Measurements from ENCODE around the gene EHD4. TPM values are rescaled to one million over a fixed set of nuclear protein-coding genes. Genes with fewer than 3 reads are reported as not detected.

EHD4 gene
- 10 to 100 TPM; 23.4 to 37.9 (median 33.7) TPM for polyA plus RNA-seq (ENCODE audit: insufficient read length in 10 of 10)
- long read RNA-seq, donor 1, full-length matches to known transcripts: 17 of 17 reads
- long read RNA-seq, donor 1, partial matches to known transcripts: 0 of 17 reads
- long read RNA-seq, donor 1, other reads (novel, unspliced or antisense): 0 of 17 reads
- long read RNA-seq, donor 2, full-length matches to known transcripts: 14 of 14 reads
- long read RNA-seq, donor 2, partial matches to known transcripts: 0 of 14 reads
- long read RNA-seq, donor 2, other reads (novel, unspliced or antisense): 0 of 14 reads
- long read RNA-seq, donor 3: 0 reads
- long read RNA-seq, donor 4, full-length matches to known transcripts: 6 of 12 reads
- long read RNA-seq, donor 4, partial matches to known transcripts: 6 of 12 reads
- long read RNA-seq, donor 4, other reads (novel, unspliced or antisense): 0 of 12 reads
- long read RNA-seq, donor 5, full-length matches to known transcripts: 9 of 9 reads
- long read RNA-seq, donor 5, partial matches to known transcripts: 0 of 9 reads
- long read RNA-seq, donor 5, other reads (novel, unspliced or antisense): 0 of 9 reads
- long read RNA-seq, donor 6, full-length matches to known transcripts: 16 of 16 reads
- long read RNA-seq, donor 6, partial matches to known transcripts: 0 of 16 reads
- long read RNA-seq, donor 6, other reads (novel, unspliced or antisense): 0 of 16 reads
- long read RNA-seq, donor 7, full-length matches to known transcripts: 14 of 21 reads
- long read RNA-seq, donor 7, partial matches to known transcripts: 7 of 21 reads
- long read RNA-seq, donor 7, other reads (novel, unspliced or antisense): 0 of 21 reads
- long read RNA-seq, donor 8, full-length matches to known transcripts: 5 of 5 reads
- long read RNA-seq, donor 8, partial matches to known transcripts: 0 of 5 reads
- long read RNA-seq, donor 8, other reads (novel, unspliced or antisense): 0 of 5 reads
- long read RNA-seq, donor 9, full-length matches to known transcripts: 1 of 1 reads
- long read RNA-seq, donor 9, partial matches to known transcripts: 0 of 1 reads
- long read RNA-seq, donor 9, other reads (novel, unspliced or antisense): 0 of 1 reads

DNA sequence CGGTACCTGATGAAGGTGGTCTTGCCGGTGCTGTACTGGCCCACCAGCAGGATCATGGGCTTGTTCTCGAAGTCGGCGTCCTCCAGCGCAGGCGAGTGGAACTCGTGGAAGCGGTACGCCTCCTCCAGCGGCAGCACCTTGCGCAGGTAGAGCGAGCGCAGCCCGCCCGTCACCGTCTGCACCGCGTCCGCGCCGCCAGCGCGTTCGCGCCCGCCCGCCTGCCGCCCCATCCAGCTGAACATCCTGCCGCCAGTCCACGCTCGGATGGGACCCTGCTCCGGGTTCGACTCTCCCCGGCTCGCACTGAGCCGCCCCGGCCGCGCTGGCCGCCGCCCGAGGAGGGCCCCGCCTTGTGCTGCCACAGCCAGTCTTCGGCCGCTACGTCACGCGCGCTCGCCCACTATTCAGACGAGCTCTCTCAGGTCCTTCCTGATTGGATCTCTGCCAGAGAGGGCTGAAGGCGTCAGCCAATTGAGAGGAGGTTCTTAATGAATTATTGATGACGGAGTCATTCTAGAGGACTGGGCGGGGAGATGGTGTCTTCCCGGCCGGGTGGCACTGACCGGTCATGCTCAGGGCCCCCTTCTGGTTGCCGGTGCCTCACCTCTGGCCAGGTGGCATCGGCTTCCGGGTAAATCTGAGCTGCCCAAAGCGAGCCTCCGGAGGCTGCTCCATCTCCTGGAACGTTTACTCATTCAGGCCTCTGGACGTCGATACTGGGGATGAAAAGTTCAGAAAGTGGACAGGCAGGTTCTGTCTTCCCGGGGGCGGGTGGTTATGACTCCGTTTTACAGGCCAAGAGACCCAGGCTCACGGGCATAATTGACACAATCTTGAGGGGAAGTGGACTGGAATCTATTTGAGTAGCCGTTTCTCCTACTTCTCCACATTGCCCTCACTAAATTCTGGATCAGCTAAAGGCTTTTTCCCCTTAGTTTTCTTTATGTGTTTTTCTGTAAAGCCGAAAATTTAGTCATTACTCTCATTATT lies at the start of gene EHD4:
EHD4 (minus strand) TSS at position 305 of the 990 bp plus-strand sequence; CDS start at position 242, 63 bp downstream.
- peak; percentile 97 to 99 (median 98) for DNase-seq

GRCh38 chr15:42021593-42021992 lies 49.2 kb upstream of the EHD4 start:
- DNase-seq: no peak

DNA sequence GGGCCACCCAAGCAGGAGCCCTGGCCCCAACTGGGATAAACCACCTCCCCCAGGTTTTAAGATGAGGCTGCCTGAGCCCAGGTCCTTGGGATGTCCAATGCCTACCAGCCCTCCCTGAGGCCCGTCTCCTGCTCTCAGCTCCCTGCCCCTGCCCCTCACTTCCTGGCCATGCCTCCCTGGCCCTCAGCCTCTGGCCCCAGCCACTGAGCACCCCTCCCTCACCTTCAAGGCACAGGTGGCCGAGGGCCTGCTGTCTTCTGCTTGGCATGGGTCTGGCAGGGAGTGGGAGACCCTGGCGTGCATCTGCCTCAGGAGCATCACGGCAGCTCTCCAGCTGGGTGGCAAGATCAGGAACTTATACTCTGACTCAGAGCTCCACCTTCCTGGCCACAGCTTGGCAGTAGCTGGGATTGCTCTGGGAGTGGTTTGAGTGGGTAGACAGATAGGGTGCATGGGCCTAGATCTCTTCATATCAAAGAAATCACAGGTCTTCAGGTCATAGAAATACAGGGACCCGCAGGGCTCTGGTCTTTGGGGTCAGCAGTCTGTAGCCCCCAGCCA lies 48.4 kb upstream of the EHD4 start, which contains the start of gene PLA2G4E:
PLA2G4E (minus strand) TSS at position 330 of the 561 bp plus-strand sequence; CDS start at position 318, 12 bp downstream.
- DNase-seq: no peak

GRCh38 chr15:42018306-42019224 lies 46.2 kb upstream of the EHD4 start:
- DNase-seq: peak; percentile 28 to 52 (median 32)

- no peak for DNase-seq
Observed at GRCh38 chr15:42016971-42017370, 44.6 kb upstream of the EHD4 start.

- no peak for DNase-seq
Observed at GRCh38 chr15:42014406-42014805, 42.0 kb upstream of the EHD4 start.

DNA sequence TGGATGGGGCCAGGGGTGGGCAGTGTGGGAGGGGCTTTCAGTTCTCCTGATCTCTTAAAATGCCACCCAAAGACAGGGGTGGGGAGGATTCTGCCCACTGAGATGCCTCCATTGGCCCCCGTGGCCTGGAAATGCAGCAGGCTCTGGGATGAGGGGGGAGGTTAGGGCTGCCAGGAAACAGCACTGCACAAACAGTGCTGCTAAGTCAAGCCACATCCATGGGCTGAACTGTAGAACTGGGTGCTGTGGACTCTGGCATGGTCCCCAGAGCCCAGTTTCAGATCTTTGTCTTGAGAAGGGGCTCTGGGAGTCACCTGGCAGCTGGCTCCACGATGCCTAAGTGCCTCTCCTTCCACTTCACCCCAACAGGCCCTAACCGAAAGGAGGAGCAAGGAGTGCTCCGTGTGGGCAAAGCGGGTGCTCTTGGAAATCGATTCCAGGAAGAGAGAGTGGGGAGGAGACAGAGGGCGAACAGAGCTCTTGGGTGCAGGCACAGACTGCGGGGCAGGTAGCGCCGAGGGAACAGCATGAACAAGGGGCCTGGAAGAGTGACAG lies 40.6 kb upstream of the EHD4 start:
- no peak for DNase-seq

- no peak for DNase-seq
Observed at GRCh38 chr15:42012241-42012640, 39.9 kb upstream of the EHD4 start.

DNA sequence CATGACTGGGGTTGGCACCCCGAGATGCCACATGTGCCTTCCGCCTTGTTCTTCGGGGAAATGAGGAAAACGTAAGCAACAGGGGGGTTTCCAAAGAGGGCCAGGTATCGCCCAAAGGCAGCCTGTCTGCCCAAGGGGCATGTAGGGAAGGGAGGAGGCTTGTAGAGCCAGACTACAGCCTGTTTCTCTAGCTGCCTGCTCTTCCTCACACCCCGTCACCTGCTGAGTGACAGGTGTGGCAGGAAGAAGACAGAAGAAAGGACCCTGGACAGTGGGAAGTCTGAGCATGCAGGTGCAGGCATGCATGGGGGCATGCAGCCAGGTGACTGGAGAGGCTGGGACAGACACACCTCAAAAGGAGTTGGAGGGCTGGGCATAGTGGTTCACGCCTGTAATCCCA lies 38.7 kb upstream of the EHD4 start:
- no peak for DNase-seq

DNA sequence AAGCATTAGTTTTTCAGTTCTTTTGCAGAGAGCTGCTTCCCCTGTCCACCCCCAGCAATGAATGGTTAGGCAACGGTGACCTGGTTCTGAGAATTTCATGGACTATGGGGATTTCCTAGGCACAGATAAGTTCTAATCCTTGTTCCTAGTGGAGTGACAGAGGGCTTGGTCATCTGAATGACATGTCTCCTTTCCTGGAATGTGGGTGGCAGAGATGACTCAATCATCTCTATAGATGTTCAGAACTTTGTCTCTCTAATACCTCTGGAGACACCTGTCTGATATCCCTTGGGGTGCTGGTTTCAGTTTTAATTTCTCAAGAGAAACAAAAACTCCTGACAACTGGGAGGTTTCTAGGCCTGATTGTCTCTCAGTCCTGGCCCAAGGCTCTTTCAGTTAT lies 38.1 kb upstream of the EHD4 start:
- DNase-seq: no peak

DNA sequence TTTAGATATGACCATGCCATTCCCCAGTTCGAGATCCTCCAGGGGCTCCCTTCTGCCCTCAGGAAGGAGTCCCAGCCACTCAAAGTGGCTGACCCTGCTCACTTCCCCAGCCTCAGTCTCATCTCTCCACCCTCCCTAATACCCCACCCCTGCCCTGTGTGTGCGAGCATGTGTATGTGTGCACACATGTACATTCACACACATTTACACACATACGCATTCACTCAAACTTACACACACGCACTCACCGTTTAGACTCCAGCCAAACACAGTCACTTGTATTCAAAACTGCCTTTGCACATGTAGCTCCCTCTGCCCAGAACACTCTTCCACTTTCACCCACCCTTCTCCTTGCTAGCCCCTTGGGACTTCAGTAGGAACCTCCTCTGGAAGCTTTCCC lies 37.1 kb upstream of the EHD4 start:
- no peak for DNase-seq

GRCh38 chr15:42009022-42009421 lies 36.7 kb upstream of the EHD4 start:
- DNase-seq: no peak

DNA sequence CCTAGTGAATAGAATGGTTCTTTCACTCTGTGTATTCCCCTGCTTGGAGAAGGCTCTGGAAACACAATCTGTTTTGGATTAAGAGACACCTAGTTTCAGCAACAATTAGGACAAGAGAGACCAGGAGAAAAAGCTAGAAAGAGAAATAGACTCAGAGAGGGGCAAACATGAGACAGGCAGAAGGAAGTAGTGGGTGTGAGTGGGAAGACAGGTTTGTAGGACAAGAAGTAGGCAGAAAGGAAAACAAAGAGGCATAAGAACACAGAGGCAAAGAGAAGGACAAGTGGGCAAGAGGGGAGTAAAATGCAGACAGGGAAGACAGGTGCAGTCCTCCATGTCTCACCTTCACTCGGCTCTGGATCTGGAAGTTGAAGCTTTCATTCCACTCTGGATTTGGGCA lies 35.0 kb upstream of the EHD4 start:
- no peak for DNase-seq

DNA sequence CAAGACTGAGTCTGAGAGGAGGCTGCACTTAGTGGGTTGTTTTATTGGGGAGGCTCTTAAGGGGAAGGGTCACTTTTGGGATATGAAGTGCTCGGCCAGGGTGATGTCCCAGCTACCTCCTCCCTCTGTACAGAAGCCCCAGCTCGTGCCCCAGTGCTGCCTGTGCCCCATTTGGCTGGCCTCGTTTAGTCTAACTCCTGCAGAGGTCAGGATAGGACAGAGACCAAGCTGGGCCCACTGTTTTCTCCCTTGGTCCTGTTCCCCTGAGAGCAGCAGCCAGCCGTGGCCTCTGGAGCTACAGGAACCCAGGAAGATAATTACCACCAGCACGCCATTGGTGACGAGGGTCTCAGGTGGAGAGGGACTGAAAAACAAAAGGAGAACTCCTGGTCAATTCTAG lies 30.0 kb upstream of the EHD4 start:
- DNase-seq: no peak

DNA sequence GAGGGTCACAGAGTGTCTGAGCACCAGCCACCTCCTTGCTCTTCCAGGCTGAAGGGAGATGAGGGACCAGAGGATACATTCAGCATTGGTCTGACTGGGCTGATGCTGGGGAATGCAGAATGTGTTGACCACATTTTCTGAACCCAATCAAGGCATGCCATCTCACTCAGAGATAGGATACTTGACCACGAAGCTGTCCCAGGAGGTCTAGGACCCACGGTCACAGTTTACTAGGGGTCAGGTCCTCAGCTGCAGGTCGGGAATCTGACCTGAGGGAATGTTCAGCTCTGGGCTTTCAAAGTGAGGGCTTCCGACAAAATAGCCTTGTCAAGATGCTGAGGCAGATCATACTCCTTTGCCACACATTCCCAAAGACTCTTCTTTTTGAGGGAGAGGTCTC lies 28.9 kb upstream of the EHD4 start:
- DNase-seq: no peak

GRCh38 chr15:41999290-42000285 lies 27.2 kb upstream of the EHD4 start:
- DNase-seq: no peak

DNA sequence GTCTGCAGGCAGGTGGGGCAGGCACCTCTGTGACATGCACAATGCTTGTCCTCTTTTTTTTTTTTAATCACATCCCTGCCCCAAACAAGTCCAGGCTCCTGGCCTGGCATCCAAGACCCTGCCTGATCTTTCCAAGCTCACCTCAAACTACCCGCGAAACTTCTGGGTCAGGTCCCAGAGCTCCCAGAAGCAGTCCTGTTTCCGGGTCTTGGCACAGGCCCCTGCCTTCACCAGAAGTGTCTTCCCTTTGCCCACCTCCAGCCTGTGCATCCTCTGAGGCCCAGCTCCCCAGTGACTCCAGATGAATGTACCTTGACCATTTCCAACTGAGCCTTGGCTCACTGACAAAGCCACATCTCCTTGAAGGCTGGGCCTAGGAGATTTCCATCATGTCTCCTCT lies 25.5 kb upstream of the EHD4 start:
- no peak for DNase-seq
